Panc1 (cell line): Measurements from ENCODE around the gene QSOX1. TPM values are rescaled to one million over a fixed set of nuclear protein-coding genes. Genes with fewer than 3 reads are reported as not detected.

Source experiments
- ATAC-seq: fragments of 200-7000 bp; cut with Tn5 transposase; 2 replicates; pipeline ENCODE4 v1.9.1; 2020; ENCODE audit warnings: mild to moderate bottlenecking, moderate library complexity
- BruUV-seq: library from RNA; stranded (reverse); fragments of 400-500 nt; replicated peaks from 2 replicates; lab custom pipeline; 2021; lab: Mats Ljungman, UMichigan
- CTCF ChIA-PET: fragments of 300-600 bp; sonication (Branson Sonifier 250); formaldehyde crosslinking; loops from one replicate; lab custom pipeline; 2022; ENCODE audit warnings: antibody characterized with exemption; lab: Charles Lee
- POLR2A ChIA-PET: fragments of 300-600 bp; sonication (Branson Sonifier 250); formaldehyde crosslinking; loops from one replicate; lab custom pipeline; 2022; ENCODE audit warnings: antibody characterized with exemption; lab: Charles Lee
- DNase-seq: peaks from one replicate; pipeline ENCODE4 v3.0.0-alpha.2; 2010; ENCODE audit warnings: low read depth, low spot score
- H3K27ac ChIP-seq: 2 replicates; pipeline ENCODE4 v1.5.1; 2011; ENCODE audit warnings: mild to moderate bottlenecking, low read length, inconsistent platforms
- H3K27me3 ChIP-seq: fragments of 200-500 bp; sonication (Bioruptor generic); 2 replicates; pipeline ENCODE4 v1.6.0; 2014; ENCODE audit warnings: low read length, inconsistent platforms; ENCODE audit not compliant: control insufficient read depth, insufficient read depth
- H3K36me3 ChIP-seq: fragments of 200-500 bp; sonication (Bioruptor generic); 2 replicates; pipeline ENCODE4 v1.5.1; 2014; ENCODE audit warnings: inconsistent platforms, mild to moderate bottlenecking, low read length, moderate library complexity; ENCODE audit not compliant: control insufficient read depth, insufficient read depth
- H3K4me1 ChIP-seq: 2 replicates; pipeline ENCODE4 v1.5.1; 2011; ENCODE audit warnings: inconsistent platforms, mild to moderate bottlenecking, low read length, moderate library complexity; ENCODE audit not compliant: control insufficient read depth, insufficient read depth
- H3K4me3 ChIP-seq, 2 experiments: 2 replicates each; pipeline ENCODE4 v1.5.1; 2011 to 2012; ENCODE audit warnings: low read depth in 2 of 2, low read length in 2 of 2, mild to moderate bottlenecking in 2 of 2, inconsistent platforms in 1 of 2, moderate library complexity in 1 of 2
- H3K9me3 ChIP-seq: fragments of 200-500 bp; sonication (Bioruptor generic); 2 replicates; pipeline ENCODE4 v1.5.1; 2014; ENCODE audit warnings: low read depth, mild to moderate bottlenecking, inconsistent platforms, low read length, moderate library complexity; ENCODE audit not compliant: control insufficient read depth, insufficient read depth
- CTCF ChIP-seq: fragments of 450-650 bp; IDR thresholded peaks from 2 replicates; pipeline ENCODE4 v1.5.1; 2017; ENCODE audit warnings: mild to moderate bottlenecking
- POLR2AphosphoS5 ChIP-seq: IDR thresholded peaks from 2 replicates; pipeline ENCODE4 v1.6.1; 2012; ENCODE audit warnings: mild to moderate bottlenecking, low read depth, low read length, moderate library complexity
- SIN3A ChIP-seq: IDR thresholded peaks from 2 replicates; pipeline ENCODE4 v1.6.1; 2012; ENCODE audit warnings: low read depth, mild to moderate bottlenecking, low read length, moderate library complexity, borderline replicate concordance; ENCODE audit not compliant: insufficient read depth
- TCF7L2 ChIP-seq: IDR thresholded peaks from 2 replicates; pipeline ENCODE4 v1.6.1; 2011; ENCODE audit warnings: mild to moderate bottlenecking, low read depth, low read length, inconsistent platforms
- in situ Hi-C: cut with HindIII; loops from 2 replicates; pipeline ENCODE4 v1.10.0; 2016; ENCODE audit warnings: low sequenced_read_pairs, low pct_unique_long_range_greater_than_20kb
- intact Hi-C: fragments of 100-400 bp; cut with micrococcal nuclease; formaldehyde crosslinking; loops from one replicate; pipeline ENCODE4 v1.10.0; 2022; ENCODE audit not compliant: unreplicated experiment
- total RNA-seq: library from RNA; stranded (reverse); gene quantifications from one replicate; pipeline ENCODE4 v1.2.1, GENCODE V29; 2021; ENCODE audit not compliant: unreplicated experiment
- TF ChIP-seq, protein P1 (sequence below), 2 experiments: IDR thresholded peaks; 2 replicates each; pipeline ENCODE4 v1.6.1; 2011 to 2012; ENCODE audit warnings: low read depth in 2 of 2, control low read depth in 1 of 2, low read length in 1 of 2, mild to moderate bottlenecking in 1 of 2, moderate library complexity in 1 of 2; ENCODE audit not compliant: insufficient read depth in 1 of 2

Gene QSOX1
- total RNA-seq, 1 experiment from 2014 or later: 152 TPM

DNA sequence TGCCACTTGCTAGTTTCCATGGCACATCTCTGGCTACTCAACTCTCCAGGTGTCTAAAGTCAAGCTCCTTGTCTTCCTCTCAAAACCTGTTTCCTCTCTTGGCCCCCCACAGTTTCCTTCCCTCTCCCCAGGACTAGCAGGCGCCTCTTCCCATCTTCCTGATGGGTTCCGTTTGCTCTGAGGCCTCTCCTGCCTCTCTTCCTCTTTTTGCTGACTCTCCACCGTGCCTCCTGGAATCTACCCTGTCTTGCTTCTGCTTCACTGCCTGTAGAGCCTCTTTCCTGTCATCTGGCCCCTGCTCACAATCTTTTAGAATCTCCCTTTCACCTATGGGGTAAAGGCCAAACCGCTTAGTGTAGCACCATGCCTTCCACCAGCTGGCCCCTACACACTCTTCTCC is 53.6 kb downstream of the QSOX1 start:
- no TSS peak for BruUV-seq
- in situ Hi-C loops: no loop called here
- CTCF ChIA-PET: no interaction called here

DNA sequence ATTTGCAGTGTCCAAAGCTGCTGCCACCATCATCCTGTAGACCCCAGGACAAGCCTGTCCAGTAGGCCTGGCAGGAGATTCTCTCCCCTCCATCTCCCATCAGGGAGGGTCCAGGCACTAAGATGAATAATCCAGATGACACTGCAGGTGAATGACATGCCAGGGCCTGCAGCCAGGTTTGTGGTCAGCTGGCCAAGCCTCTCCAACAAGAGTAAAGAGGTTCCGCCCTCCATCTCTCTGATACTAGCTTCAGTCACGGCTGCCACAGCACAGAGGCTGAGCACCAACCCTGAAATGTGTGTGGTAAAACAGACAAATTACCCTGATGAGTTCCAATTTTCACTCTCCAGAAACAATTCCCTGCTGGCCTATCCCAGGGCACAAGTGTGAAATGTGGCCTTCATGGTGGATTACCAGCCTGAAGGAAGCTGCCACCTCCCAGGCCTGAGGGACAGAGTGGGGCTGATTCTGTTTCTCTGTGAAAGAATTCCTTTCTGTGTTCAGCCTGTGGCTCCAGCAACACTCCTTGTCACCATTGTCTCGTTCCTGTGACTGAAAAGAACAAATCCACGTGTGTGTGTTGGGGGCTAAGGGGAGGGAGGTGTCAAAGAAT is 55.4 kb downstream of the QSOX1 start:
- no peak for TF ChIP-seq TCF7L2
- TF ChIP-seq CTCF: no peak
- H3K27me3 ChIP-seq: no peaks in the 10 kb centered on the region
- H3K4me3 ChIP-seq: no peak overlapping the region
- ChIA-PET POLR2A (no interaction called here), CTCF (no interaction called here)
- intact Hi-C loops (no loop called here), in situ Hi-C loops (no loop called here)
- H3K9me3 ChIP-seq: no peaks in the 10 kb centered on the region
- H3K4me1 ChIP-seq: no peaks in the 10 kb centered on the region
- no peak for DNase-seq
- BruUV-seq: no TSS peak
- H3K27ac ChIP-seq: no peak overlapping the region
- H3K36me3 ChIP-seq: no peaks in the 10 kb centered on the region
- no peak for ATAC-seq

More for the DNA sequence above, 53.6 kb downstream of the QSOX1 start:
- POLR2A ChIA-PET: no interaction called here
- no peak for ATAC-seq
- Histone ChIP-seq H3K36me3 (no peaks in the 10 kb centered on the region), H3K27ac (no peak overlapping the region), H3K4me1 (no peaks in the 10 kb centered on the region), H3K4me3 (no peak overlapping the region), H3K9me3 (no peaks in the 10 kb centered on the region), H3K27me3 (no peaks in the 10 kb centered on the region)
- TF ChIP-seq, protein P1, sequence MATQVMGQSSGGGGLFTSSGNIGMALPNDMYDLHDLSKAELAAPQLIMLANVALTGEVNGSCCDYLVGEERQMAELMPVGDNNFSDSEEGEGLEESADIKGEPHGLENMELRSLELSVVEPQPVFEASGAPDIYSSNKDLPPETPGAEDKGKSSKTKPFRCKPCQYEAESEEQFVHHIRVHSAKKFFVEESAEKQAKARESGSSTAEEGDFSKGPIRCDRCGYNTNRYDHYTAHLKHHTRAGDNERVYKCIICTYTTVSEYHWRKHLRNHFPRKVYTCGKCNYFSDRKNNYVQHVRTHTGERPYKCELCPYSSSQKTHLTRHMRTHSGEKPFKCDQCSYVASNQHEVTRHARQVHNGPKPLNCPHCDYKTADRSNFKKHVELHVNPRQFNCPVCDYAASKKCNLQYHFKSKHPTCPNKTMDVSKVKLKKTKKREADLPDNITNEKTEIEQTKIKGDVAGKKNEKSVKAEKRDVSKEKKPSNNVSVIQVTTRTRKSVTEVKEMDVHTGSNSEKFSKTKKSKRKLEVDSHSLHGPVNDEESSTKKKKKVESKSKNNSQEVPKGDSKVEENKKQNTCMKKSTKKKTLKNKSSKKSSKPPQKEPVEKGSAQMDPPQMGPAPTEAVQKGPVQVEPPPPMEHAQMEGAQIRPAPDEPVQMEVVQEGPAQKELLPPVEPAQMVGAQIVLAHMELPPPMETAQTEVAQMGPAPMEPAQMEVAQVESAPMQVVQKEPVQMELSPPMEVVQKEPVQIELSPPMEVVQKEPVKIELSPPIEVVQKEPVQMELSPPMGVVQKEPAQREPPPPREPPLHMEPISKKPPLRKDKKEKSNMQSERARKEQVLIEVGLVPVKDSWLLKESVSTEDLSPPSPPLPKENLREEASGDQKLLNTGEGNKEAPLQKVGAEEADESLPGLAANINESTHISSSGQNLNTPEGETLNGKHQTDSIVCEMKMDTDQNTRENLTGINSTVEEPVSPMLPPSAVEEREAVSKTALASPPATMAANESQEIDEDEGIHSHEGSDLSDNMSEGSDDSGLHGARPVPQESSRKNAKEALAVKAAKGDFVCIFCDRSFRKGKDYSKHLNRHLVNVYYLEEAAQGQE (IDR thresholded peaks at IDR 0.05; ENCODE audit: insufficient read depth in 1 of 2, low read depth in 2 of 2, low read length in 1 of 2): no peak
- TF ChIP-seq SIN3A (no peak), TCF7L2 (no peak), POLR2AphosphoS5 (no peak), CTCF (no peak)
- intact Hi-C loops: no loop called here
- DNase-seq: no peak
